Pulmonary artery endothelial cell (primary cell): ENCODE results near the gene STT3A. TPM values are rescaled to one million over a fixed set of nuclear protein-coding genes. Genes with fewer than 3 reads are reported as not detected.
A peak's percentile ranks its signal among the peaks of the same experiment; 100 is the strongest.

ENCODE experiments used
- DNase-seq: peaks from one replicate; pipeline ENCODE4 v3.0.0-alpha.2; 2011; ENCODE audit warnings: low read depth, low spot score
- total RNA-seq: library from RNA; depleted of rRNA; stranded (reverse); fragments of >200 nt; gene quantifications from 2 replicates; pipeline ENCODE4 v1.2.3, GENCODE V29; 2014

The STT3A gene
- total RNA-seq, 1 donor from 2014 or later = 234 TPM

DNA sequence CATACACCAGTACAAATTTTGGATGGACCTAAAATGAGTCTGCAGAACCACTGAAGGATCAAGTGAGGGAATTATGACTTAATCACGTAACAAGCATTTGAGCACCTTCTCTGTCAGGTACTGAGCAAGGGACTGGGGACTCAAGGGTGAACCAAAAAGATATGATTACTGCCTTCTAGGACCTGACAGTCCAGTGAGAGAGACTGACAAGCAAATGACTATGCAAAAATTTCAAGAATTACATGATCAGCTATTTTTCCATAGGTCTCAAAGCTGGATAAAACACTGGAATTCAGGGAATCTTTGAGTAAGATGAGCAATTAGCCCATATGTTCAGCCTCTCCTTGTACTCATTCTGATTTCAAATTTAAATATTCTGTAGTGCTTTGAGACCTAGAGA, 5.2 kb upstream of the STT3A start:
- DNase-seq = no peak

DNA sequence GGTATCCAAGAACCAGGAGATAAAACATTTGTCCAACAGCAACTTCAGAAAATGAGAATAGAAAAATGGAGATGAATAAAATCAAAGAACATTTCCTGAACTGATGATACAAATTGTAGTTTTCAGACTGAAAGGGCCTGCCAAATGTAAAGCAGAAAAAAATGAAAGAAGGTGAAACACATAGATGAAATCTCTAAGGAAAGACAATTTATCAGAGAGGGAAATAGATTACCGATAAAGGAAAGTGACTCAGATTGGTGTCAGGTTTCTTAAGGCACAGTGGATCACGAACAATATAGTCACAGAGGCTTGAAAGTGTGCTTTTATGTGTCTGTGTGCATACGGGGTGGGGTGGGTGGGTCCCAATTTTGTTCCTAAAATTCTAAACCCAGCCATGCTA, 4.1 kb upstream of the STT3A start:
- DNase-seq = no peak

DNA sequence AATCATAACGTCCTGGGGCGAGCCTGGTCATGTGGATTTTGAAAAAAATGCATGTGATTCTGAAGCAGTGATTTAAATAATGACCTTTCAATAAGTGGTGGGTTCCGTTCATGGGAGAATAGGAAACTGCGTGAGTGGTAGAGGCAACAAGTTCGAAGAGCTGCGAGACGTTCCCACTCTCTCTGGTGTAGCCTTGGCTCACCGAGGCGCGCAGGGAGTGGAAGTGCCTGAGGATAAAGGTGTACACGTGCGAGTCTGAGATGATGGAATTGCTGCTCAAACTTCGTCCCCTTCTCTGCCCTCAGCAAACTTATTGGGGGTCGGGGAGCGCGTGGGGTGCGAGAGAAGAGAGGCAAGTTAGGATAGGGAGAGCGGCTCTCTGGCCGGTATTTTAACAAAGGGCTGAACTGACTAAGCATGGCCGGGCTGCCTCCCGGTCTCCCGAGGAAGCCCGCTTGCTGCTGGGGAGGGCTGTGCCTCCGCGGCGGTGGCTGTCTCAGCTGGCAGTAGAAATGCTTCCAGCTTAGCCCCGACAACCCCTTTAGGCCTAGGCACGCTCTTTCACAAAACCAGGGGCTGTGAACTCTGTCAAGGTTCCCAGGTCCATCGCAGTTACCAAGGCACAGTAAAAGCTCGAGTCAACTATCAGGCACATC, 875 bp upstream of the STT3A start:
- DNase-seq = peak; percentile 10

DNA sequence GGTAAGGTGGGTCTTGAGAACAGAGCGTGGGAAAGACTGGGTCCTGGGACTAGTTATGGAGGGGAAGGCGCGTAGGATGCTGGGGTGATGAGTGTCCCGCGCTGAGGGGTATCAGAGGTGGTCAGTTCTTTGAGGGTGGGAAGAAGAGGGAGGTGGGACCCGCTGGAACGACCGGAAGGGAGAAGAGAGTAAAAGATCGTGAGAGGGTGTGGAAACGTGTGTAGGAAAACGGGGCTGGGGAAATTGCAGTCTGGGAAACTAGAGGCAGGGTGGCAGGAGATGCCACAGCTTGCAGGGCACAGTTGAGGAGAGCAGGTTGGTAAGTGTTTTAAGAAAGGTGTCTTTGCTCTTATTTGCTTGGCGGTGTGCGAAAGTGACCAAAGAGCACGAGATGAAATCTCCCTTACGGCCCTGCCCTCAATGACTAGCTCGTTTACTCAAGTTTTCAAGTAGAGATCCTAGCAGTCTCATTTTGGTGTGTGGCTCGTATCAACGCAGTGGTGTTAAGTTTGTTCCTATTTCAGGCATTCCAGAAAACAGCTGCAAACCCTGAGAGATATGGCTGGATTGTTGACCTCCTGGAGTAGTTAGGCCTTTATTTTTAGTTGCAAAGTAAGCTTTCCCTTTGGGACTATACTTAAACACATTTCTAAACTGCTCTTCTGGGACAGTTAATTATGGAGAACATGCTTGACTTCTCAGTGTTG, 615 bp downstream of the STT3A start:
- no peak for DNase-seq

DNA sequence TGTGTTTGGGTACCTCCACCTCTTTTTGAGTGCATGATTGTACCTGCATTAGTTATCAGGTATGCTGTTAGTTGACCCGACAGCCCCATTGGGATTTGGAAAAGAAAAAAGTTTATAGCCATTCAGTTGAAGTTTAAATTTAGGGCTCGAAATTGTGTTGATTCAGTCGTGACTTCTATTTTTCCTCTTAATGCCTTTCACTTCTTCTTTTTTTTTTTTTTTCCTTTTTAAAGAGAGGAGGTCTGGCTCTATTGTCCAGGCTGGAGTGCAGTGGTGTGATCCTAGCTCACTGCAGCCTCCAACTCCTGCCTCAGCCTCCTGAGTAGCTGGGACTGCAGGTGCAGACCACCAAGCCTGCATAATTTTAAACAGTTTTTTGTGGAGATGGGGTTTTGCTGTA, 2.3 kb downstream of the STT3A start:
- no peak for DNase-seq

DNA sequence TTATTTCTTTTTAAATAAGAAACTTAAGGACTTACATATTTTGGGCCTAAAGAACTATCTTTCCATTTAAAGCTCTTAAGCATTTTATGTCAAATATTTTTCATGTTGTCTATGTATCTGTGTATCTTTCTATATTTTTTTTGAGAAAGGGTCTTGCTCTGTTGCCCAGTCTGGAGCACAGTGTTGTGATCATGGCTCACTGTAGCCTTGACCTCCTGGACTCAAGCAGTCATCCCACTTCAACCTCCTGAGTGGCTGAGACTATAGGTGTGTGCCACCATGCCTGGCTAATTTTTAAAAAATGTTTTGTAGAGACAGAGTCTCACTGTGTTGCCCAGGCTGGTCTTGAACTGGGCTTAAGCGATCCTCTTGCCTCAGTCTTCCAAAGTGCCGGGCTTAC, 8.0 kb downstream of the STT3A start:
- DNase-seq = no peak

DNA sequence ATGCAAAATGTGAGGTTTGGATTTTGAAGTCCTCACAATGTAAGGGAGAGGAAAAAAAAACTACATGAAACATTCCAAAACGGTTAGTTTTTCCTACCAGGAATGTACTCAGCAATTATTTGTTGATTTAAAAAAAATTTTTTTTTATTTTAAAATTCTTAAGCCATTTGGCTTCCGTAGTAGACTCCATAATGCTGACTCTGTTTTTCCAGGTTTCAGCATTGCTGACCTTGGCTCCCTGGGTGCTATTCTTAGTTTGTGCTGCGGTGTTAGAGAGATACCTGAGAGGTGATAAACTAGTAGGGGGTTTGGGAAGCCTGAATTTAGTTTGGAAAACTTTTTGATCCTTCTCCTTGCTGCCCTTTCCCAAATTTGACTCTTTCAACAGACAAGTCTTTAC, 10.6 kb downstream of the STT3A start:
- no peak for DNase-seq

DNA sequence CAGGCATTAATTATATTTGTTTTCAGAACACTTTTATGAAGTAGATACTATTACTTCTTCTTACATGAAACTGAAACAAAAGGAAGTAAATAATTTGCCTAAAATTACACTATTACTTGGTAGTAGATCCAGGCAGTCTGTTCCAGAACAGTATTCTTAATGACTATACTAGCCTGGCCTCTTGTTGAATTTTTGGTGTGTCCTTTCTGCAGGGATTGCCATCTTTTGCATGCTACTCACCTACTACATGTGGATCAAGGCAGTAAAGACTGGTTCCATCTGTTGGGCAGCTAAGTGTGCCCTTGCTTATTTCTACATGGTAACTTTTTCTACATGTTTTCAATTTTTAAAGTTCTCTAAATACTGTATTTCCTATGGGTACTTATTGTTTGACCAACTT, 12.8 kb downstream of the STT3A start:
- no peak for DNase-seq

DNA sequence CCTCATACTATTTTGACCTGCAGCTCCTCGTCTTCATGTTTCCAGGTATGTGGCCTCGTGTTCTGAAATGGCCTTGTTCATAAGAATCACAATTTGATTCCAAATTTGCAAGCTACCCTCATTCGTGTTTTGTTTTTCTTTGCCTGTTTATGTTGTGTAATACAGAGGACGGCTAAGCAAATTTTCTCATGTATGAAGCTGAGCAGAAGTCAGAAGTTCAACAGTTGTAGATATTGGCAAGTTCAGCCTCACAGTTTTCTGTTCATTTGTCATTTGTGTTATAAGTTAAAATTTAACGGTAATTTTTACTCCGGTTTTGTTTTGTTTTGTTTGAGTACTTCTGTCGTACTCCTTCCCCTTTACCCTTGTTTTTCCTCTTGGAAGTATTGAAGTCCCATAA, 16.9 kb downstream of the STT3A start:
- no peak for DNase-seq

DNA sequence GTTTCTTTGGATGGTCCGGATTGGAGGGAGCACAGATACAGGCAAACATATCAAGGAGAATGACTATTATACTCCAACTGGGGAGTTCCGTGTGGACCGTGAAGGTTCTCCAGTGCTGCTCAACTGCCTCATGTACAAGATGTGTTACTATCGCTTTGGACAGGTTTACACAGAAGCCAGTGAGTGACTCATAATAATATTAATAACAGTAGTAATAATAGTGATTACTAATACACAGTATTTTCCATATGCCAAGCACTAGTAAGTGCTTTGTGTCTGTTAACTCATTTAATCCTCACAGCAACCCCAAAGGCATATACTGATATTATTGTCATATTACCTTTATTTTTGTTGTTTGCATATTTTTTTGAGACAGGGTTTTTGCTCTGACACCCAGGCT, 25.7 kb downstream of the STT3A start:
- no peak for DNase-seq

DNA sequence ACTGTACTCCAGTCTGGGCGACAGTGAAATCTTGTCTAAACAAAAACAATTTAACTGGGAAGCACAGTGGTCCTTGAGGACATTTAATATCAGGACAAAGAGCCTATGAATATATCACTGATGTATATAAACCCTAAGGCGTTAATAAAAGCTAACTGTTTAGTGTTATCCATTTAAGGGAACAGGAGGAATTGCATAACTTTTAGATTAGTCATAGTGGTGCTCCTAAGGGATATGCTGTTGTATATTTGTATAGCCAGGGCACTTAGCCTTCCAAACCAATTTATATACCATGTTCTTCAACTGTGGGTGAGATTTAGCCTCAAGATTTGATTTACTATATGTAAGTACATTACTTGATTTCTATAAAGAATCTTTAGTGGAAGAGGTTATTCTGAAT, 29.3 kb downstream of the STT3A start:
- DNase-seq = peak; percentile 10

DNA sequence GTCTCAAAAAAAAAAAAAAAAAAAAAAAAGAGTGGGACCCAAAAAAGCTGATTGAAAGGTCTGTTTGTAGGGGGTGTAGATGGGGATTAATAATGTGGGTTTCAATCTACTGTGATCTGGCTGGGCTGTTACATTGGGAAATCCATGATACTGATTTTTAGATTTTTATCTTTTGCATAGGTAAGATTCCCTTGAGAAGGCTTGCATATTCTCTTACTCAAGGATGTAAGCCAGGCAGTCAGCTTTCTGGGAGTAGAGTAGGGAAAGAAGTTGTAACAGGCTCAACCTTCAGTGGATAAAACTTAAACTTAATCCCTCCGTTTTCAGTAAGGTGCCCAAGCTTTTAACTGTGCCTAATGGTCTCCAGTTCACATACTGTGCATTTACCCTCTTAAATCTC, 30.4 kb downstream of the STT3A start:
- DNase-seq = no peak

DNA sequence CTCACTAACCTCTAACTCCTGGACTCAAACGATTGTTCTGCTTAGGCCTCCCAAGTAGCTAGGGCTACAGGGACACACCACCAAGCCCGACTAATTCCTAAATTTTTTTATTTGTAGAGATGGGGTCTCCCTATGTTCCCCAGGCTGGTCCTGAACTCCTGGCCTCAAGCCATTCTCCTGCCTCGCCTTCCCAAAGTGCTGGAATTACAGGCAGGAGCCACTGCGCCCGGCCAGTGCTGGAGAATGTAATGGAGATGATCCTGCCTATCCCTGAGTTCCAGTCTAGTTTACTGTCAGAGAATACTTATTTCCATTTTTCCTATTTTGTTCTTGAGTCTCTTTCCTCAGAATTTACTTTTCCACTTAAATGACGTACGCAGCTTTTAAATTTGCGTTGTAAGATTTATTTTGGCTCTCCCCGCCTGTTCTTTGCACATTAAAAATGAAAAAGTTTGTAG, 32.1 kb downstream of the STT3A start, which contains the start of gene CHEK1:
TSS of gene CHEK1 (plus strand) at position 408 of the 458 bp plus-strand sequence. CDS start 1,606 bp downstream, outside the sequence.
- DNase-seq = no peak

DNA sequence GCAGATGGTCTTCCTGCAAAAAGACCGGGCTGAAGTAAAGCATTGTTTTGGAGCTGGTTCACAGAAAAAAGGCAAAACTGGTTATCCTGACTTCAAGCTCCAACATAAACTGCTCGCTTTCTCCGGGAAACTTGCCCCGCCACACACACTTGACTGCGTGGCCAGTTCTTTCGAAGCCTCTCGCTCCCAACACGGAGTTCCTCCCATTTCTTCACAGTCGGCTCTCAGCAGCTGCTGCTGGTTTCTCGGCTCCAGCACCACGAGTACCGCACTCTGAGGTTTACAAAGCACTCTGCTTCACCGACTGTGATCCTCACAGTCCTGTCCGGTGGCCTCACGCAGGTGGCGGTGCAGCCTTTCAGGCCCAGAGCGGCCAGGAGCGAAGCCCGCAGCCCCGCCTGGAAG, 32.6 kb downstream of the STT3A start:
- DNase-seq = no peak

DNA sequence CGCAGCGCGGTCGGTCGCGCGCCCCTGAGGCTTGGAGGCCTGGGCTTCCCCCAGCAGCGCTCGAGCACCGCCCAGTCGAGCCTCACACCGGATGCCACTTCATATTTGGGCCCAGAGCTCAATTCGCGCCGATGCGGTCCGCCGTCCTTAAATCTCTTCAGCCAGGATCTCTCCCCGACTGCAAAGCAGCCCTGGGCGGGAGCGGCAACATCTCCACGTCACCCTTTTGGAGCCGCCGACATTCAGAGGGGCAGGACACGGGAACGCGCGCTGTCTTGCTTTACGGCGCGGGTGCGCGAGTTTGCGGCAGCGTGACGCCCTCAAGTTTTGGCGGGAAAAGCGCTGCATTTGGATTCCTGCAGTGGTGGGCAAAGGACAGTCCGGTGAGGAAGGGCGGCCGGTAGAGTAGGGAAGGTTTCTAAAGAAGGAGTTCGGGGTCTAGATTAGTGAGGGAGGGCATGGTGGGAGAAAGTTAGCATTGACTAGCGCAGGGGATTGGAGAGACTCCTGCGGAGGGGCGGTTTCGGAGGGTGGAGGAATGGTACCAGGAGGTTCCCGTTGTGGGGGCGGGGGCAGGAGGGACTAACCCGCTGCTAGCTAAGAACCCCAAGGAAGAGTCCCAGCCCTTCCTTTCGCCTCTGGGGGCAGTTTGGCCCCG, 33.1 kb downstream of the STT3A start:
- DNase-seq = peak; percentile 58

DNA sequence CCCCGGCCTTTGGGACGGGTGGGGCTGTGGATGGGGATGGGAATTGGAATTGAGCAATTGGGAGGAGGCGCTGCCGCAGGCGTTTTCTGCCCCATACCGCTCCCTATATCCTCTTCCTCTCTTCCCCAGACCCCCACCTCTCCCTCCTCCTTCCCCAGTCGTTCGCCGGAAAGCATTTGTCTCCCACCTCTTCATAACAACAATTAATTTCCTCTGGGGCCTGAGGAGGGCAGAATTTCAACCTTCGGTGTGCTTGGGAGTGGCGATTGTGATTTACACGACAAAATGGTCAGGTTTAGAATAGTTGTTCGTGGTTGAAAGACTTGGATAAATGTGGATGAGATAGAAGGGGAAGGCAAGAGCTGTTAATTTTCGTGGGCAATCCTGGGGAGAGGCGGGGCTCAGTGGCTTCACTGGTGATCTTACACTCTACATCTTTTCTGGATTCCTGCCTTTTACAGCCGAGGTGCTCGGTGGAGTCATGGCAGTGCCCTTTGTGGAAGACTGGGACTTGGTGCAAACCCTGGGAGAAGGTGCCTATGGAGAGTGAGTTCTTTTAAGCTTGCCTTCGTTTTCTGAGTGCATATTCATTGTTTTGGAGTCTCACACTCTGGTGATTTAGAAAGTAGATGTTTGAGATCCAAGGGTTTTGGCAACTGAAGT, 33.8 kb downstream of the STT3A start:
- DNase-seq = peak; percentile 17

DNA sequence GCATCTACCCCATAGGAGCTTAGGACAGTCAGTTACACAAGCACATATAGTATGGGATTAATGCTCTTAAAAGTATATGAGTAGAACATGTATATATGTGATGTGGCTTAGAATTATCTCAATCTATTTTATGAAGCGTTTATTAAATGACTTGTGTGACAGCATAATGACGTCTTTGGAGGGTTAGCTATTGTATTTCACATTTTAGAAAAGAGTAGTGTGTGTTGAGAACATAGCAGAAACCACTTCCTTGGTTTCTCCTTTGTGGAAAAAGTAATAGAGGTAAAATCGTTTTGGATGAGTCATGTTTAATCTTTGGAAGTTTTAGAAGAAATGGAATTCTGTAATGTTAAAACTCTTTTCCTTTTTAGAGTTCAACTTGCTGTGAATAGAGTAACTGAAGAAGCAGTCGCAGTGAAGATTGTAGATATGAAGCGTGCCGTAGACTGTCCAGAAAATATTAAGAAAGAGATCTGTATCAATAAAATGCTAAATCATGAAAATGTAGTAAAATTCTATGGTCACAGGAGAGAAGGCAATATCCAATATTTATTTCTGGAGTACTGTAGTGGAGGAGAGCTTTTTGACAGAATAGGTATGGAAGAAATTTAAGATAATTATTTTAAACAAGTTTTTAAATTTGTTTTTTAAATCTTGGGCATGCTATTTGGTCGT, 34.7 kb downstream of the STT3A start:
- no peak for DNase-seq

DNA sequence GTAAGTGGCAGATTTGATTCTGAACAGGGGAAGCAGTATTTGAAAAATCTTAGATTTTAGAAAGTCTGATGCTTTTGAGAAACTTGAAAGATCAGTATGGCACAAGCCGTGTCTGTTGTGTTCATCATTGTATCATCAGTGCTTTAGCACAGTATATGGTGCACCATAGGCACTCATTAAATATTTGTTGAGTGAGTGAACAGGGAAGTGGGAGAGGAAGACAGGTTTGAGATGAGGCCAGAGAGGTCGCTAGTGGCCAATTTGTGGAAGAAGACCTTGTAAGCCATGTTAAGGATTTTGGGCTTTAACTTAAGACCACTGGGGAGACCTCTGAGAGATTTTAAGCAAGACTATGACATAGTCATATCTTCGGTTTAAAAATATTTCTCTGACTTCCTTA, 45.2 kb downstream of the STT3A start:
- DNase-seq = no peak

DNA sequence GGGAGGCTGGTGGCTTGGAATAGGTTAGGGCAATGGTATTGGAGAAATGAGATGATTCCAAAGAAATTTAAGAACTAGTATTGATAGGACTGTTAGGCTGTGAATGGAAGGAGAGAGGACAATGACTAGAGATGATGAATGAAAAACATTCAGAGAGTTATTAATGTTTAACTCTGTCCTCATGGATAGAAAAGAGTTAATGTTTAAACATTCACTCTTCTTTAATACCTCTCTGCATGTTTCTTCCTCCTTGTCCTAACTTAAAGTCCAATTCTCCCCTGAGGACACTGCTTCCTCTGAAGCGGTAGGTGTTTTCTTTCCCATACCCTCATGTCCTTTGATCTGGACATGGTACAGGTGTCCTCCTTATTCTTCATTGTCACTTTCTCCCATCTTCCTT, 45.7 kb downstream of the STT3A start:
- DNase-seq = no peak

DNA sequence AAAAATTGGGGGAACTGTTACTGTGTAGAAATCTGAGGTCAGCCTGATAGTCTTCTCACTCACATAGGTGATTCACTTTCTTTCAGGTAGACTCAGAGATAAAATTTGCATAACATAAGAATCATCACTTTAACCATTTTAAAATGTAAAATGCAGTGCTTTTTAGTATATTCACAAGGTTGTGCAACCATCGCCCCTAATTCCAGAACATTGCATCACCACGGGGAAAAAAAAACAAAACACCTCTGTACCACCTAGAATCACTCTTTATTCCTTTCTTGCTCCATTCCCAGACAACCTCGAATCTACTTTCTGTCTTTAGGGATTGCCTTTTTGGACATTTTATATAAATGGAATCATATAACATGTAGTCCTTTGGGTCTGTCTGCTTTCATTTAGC, 53.2 kb downstream of the STT3A start:
- no peak for DNase-seq

DNA sequence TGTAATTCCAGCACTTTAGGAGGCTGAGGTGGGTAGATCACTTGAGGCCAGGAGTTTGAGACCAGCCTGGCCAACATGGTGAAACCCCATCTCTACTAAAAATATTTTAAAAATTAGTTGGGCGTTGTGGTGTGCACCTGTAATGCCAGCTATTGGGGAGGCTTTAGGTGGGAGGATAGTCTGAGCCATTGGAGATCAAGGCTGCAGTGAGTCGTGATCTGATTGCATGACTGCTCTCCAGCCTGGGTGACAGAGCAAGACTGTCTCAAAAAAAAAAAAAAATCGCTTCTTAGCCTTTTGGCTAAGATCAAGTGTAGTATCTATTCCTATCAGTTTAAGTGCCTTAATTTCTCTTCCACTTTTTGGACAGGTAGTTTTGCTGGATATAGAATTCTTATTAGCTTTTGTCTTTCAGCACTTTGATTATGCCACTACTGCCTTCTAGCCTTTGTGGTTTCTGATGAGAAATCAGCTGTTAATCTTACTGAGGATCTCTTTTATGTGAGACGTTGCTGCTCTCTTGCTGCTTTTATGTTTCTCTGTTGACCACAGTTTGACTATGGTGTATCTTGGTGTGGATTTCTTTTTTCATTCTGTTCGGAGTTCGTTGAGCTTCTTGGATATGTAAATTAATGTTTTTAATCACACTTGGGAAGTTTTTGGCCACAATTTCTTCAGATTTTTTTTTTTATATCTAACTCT, 57.0 kb downstream of the STT3A start:
- no peak for DNase-seq
